Heart right ventricle (tissue), 16 donors: ENCODE measurements around the gene GABRQ. TPM values are rescaled to one million over a fixed set of nuclear protein-coding genes. Genes with fewer than 3 reads are reported as not detected.

Experiments used
- ATAC-seq, 8 donors: fragments of 200-7000 bp; cut with Tn5 transposase; one replicate each; pipeline ENCODE4 v1.9.1; 2020; ENCODE audit warnings: mild to moderate bottlenecking in 8 of 8, moderate library complexity in 8 of 8, moderate number of reproducible peaks in 1 of 8
- DNase-seq, 2 donors: peaks; one replicate each; pipeline ENCODE4 v3.0.0-alpha.2; 2020
- H3K27ac ChIP-seq, 10 donors: fragments of 200-600 bp; sonication (generic) in 2 of 10; one replicate each; pipeline versions ENCODE4 v1.5.0 to v1.8.0; 2020 to 2022; ENCODE audit warnings: mild to moderate bottlenecking in 3 of 10
- H3K27me3 ChIP-seq, 7 donors: fragments of 200-600 bp; one replicate each; pipeline ENCODE4 v1.8.0; 2021 to 2022; ENCODE audit warnings: mild to moderate bottlenecking in 2 of 7
- H3K36me3 ChIP-seq, 9 donors: fragments of 200-600 bp; sonication (generic) in 1 of 9; one replicate each; pipeline versions ENCODE4 v1.5.0 to v1.8.0; 2020 to 2022; ENCODE audit warnings: mild to moderate bottlenecking in 2 of 9
- H3K4me1 ChIP-seq, 9 donors: fragments of 200-600 bp; sonication (generic) in 1 of 9; one replicate each; pipeline versions ENCODE4 v1.5.0 to v1.8.0; 2020 to 2022; ENCODE audit warnings: mild to moderate bottlenecking in 4 of 9
- H3K4me3 ChIP-seq, 10 donors: fragments of 200-600 bp; sonication (generic) in 2 of 10; one replicate each; pipeline versions ENCODE4 v1.5.0 to v1.8.0; 2020 to 2022; ENCODE audit warnings: mild to moderate bottlenecking in 7 of 10, moderate library complexity in 2 of 10
- H3K9me3 ChIP-seq, 11 donors: fragments of 200-600 bp in 10 of 11; sonication (generic) in 2 of 11; one replicate each; pipeline versions ENCODE4 v1.5.0 to v1.8.0; 2013 to 2022; ENCODE audit warnings: mild to moderate bottlenecking in 2 of 11, control low read depth in 1 of 11, moderate library complexity in 1 of 11
- CTCF ChIP-seq, 9 donors: fragments of 200-600 bp; sonication (generic) in 2 of 9; IDR thresholded peaks; one replicate each; pipeline versions ENCODE4 v1.5.0 to v1.8.0; 2021 to 2022; ENCODE audit warnings: antibody characterized with exemption in 9 of 9, mild to moderate bottlenecking in 5 of 9, moderate library complexity in 1 of 9
- WGBS, 2 donors: extraction: QIAGEN DNeasy Blood & Tissue Kit; methylation state at CpG; one replicate each; pipeline ENCODE4 v1.1.7; 2013; ENCODE audit warnings: inconsistent platforms in 1 of 2; 5-methylcytosine and 5-hydroxymethylcytosine counted together
- intact Hi-C, 10 donors: fragments of 100-400 bp; cut with DNase I; formaldehyde crosslinking; loops; one replicate each; pipeline versions ENCODE4 v1.11.1 to v1.14.2; 2022
- polyA plus RNA-seq, 2 donors: library from polyadenylated mRNA; stranded (reverse); fragments of 200-250 nt; gene quantifications; one replicate each; pipeline ENCODE4 v1.2.3, GENCODE V29; 2013
- total RNA-seq, 10 donors: library from RNA; stranded (reverse); fragmentation: NEBNext Ultra II Directional in 3 of 10; extraction: Animal tissue kit (Norgen Biotek cat#: 25700) in 3 of 10; gene quantifications; one replicate each; pipeline versions ENCODE4 v1.2.1 to v1.2.4, GENCODE V29; 2021 to 2023
- donor health status: Arrhythmogenic right ventricular cardiomyopathy.
- donor health status: ischemic (EF 13 %, LVEDD 7.1; RV severe dilation, severe dysfunction).
- donor health status: healthy with polysubstance abuse.
- donor health status: DM: no; HTN: yes; CAD: no.
- donor health status: DM: no; HTN: no; CAD: no.
- donor health status: ischemic (EF 25% LVEDD 6.9; RV normal size, moderate dysfunction).
- donor health status: ischemic (EF 25% LVEDD 5.7; RV mildly dilated, moderate dysfunction).
- donor health status: healthy.
- donor health status: DM: yes; HTN: yes; CAD: no.
- donor health status: Ischemic cardiomyopathy.
- donor health status: ischemic (EF 35%, LVEDD 5.7; RV mildly dilated, moderate dysfunction).
- donor health status: nonischemic (EF 11% LVEDD 7.7; RV severe dilation, severe dysfunction).
- donor health status: DM: yes; HTN: yes; CAD: no.
- donor health status: PGD.
- donor health status: ischemic (EF 29% LVEDD 5.4; RV normal size, mild dysfunction).
- donor health status: nonischemic (EF 23%, LVEDD 6.1; RV moderate dilation, normal function).

Gene GABRQ
- total and polyA plus RNA-seq, 12 donors: 0.05 to 0.11 (median 0.06) TPM; not detected in 9

- no peaks in the 10 kb centered on the region for H3K36me3 ChIP-seq
- no peaks in the 10 kb centered on the region for H3K4me1 ChIP-seq
- WGBS, 2 donors: 91 to 96% methylated on average over 5 to 6 of the region's 6 CpGs
- no peak overlapping the region for H3K4me3 ChIP-seq
- intact Hi-C loops: no loop called here
- no peak for ATAC-seq
- H3K9me3 ChIP-seq: no peaks in the 10 kb centered on the region
- H3K27me3 ChIP-seq: no peaks in the 10 kb centered on the region
- no peak for DNase-seq
- no peak overlapping the region for H3K27ac ChIP-seq
- no peak for TF ChIP-seq CTCF (IDR thresholded peaks at IDR 0.05)
Measured at GRCh38 chrX:152652060-152652459, 14.4 kb downstream of the GABRQ start.

DNA sequence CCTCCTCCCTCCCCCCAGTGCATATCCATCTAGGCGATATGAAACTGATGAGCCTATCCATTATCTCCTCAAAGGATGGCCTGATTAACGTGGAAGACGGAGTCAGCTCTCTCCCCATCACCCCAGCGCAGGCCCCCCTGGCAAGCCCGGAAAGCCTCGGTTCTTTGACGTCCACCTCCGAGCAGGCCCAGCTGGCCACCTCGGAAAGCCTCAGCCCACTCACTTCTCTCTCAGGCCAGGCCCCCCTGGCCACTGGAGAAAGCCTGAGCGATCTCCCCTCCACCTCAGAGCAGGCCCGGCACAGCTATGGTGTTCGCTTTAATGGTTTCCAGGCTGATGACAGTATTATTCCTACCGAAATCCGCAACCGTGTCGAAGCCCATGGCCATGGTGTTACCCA, 14.8 kb downstream of the GABRQ start:
- Histone ChIP-seq H3K4me3 (no peak overlapping the region), H3K27ac (no peak overlapping the region), H3K9me3 (no peaks in the 10 kb centered on the region), H3K27me3 (no peaks in the 10 kb centered on the region), H3K36me3 (no peaks in the 10 kb centered on the region), H3K4me1 (no peaks in the 10 kb centered on the region)
- WGBS, 2 donors: 89 to 95% methylated on average over 16 of the region's 16 CpGs
- TF ChIP-seq CTCF (IDR thresholded peaks at IDR 0.05): no peak
- ATAC-seq (no peak), DNase-seq (no peak)
- intact Hi-C loops: no loop called here

GRCh38 chrX:152656087-152656486, 18.4 kb downstream of the GABRQ start:
- no peak for TF ChIP-seq CTCF (IDR thresholded peaks at IDR 0.05)
- Histone ChIP-seq H3K36me3 (no peaks in the 10 kb centered on the region), H3K9me3 (no peaks in the 10 kb centered on the region), H3K4me1 (no peaks in the 10 kb centered on the region), H3K4me3 (no peak overlapping the region), H3K27me3 (no peaks in the 10 kb centered on the region), H3K27ac (no peak overlapping the region)
- WGBS, 2 donors: 85 to 98% methylated on average over 4 of the region's 4 CpGs
- ATAC-seq: no peak
- DNase-seq: no peak
- intact Hi-C loops: no loop called here

DNA sequence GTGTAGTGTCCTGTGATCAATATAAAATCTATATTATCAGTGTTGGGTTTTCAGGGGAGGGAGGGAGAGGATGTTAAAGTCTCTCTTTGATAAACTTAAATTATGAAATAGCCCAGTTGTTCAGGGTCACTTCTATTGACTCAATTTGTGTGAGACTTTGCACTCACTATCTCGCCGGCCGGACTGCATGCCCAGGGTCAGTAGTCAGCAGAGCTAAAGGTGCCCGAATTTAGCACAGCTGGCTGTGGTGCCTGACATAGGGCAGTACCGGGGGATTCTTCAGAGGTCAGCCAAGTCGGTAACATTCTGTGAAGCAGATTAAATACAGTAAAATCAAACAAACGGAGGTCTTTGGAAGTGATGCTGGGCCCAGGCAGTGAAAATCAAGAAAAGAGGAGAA, 19.2 kb downstream of the GABRQ start:
- DNase-seq (no peak), ATAC-seq (no peak)
- H3K4me1 ChIP-seq: no peaks in the 10 kb centered on the region
- H3K27me3 ChIP-seq: no peaks in the 10 kb centered on the region
- intact Hi-C loops: no loop called here
- H3K4me3 ChIP-seq: no peak overlapping the region
- H3K27ac ChIP-seq: no peak overlapping the region
- no peaks in the 10 kb centered on the region for H3K36me3 ChIP-seq
- 85 to 87% methylated on average over 7 of the region's 7 CpGs for WGBS, 2 donors
- TF ChIP-seq CTCF (IDR thresholded peaks at IDR 0.05): no peak
- no peaks in the 10 kb centered on the region for H3K9me3 ChIP-seq

DNA sequence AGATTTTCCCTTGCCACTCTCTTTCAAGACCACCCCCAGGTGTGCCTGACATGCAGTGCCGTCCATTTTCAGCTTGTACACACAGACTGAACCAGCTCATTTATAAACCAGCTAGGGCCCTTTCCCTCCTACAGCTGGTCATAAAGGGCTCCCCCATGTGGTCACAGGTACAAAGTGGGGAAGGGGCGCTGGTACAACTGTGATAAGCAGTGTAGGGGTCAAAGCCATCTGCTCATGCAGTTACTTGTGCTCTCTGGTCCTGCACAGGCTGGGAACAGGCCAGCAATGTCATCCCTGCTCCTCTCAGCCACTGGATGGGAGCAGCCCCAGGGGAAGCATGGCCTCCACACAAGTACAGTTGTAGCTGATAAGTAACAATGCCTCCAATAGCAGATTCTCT, 20.6 kb downstream of the GABRQ start:
- no peaks in the 10 kb centered on the region for H3K9me3 ChIP-seq

More for the DNA sequence above, 20.6 kb downstream of the GABRQ start:
- H3K36me3 ChIP-seq: no peaks in the 10 kb centered on the region
- no peak overlapping the region for H3K27ac ChIP-seq
- ATAC-seq: no peak
- no peak overlapping the region for H3K4me3 ChIP-seq
- WGBS, 2 donors: 44 to 49% methylated on average over 2 of the region's 2 CpGs
- no peak for DNase-seq
- no peak for TF ChIP-seq CTCF (IDR thresholded peaks at IDR 0.05)
- H3K4me1 ChIP-seq: no peaks in the 10 kb centered on the region
- H3K27me3 ChIP-seq: peaks cover 0 to 5% (median 0%) of the 10 kb centered on the region in 7 donors
- intact Hi-C loops: no loop called here
